ENCODE results near the gene CCM2L.

DNA sequence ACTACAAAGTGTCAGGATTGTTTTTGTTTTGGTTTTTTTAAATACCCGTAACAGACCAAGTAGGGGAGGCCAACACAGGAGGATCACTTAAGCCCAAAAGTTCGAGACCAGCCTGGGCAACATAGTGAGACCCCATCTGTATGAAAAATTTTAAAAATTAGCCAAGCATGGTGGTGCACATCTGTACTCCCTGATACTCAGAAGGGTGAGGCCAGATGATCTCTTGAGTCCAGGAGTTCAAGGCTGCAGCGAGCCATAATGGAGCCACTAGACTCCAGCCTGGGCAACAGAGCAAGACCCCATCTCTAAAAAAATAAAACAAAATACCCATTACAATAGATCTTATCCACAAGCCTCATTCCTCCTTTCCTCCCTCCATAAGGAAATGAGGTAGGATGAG is 70.5 kb downstream of the CCM2L start:
- TF ChIP-seq EZH2 (IDR thresholded peaks at IDR 0.05; ENCODE audit: borderline replicate concordance, low read depth, low read length, severe bottlenecking) (no peak), POLR2A (IDR thresholded peaks at IDR 0.05; ENCODE audit: low read depth, low read length) (no peak), POLR2AphosphoS5 (IDR thresholded peaks at IDR 0.05; ENCODE audit: insufficient read depth, low read depth, low read length) (no peak), MYC (IDR thresholded peaks at IDR 0.05; ENCODE audit: low read depth, low read length) (no peak), GATA2 (IDR thresholded peaks at IDR 0.05; ENCODE audit: insufficient read depth, insufficient read length, low read depth, low read length) (no peak), FOS (IDR thresholded peaks at IDR 0.05; ENCODE audit: borderline replicate concordance, insufficient read depth, low read length) (no peak), JUN (IDR thresholded peaks at IDR 0.05; ENCODE audit: borderline replicate concordance, insufficient read depth, insufficient read length, low read depth) (no peak)
- TF ChIP-seq, protein P1, sequence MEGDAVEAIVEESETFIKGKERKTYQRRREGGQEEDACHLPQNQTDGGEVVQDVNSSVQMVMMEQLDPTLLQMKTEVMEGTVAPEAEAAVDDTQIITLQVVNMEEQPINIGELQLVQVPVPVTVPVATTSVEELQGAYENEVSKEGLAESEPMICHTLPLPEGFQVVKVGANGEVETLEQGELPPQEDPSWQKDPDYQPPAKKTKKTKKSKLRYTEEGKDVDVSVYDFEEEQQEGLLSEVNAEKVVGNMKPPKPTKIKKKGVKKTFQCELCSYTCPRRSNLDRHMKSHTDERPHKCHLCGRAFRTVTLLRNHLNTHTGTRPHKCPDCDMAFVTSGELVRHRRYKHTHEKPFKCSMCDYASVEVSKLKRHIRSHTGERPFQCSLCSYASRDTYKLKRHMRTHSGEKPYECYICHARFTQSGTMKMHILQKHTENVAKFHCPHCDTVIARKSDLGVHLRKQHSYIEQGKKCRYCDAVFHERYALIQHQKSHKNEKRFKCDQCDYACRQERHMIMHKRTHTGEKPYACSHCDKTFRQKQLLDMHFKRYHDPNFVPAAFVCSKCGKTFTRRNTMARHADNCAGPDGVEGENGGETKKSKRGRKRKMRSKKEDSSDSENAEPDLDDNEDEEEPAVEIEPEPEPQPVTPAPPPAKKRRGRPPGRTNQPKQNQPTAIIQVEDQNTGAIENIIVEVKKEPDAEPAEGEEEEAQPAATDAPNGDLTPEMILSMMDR (IDR thresholded peaks at IDR 0.05; ENCODE audit: extremely low read depth in 1 of 2, insufficient read depth in 1 of 2, low read depth in 1 of 2, low read length in 2 of 2) = no peak
- TF ChIP-seq, protein P2, sequence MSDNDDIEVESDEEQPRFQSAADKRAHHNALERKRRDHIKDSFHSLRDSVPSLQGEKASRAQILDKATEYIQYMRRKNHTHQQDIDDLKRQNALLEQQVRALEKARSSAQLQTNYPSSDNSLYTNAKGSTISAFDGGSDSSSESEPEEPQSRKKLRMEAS (IDR thresholded peaks at IDR 0.05; ENCODE audit: insufficient read depth, insufficient read length) = no peak

Measured in endothelial cell of umbilical vein (primary cell).